HUES64 (cell line): ENCODE results near the gene COL4A1.

Source experiments
- H3K27ac ChIP-seq: 2 replicates; pipeline ENCODE4 v1.7.0; 2013; ENCODE audit warnings: low read depth, low read length, inconsistent platforms
- H3K27me3 ChIP-seq: 2 replicates; pipeline ENCODE4 v1.6.1; 2013; ENCODE audit warnings: mild to moderate bottlenecking, low read length; ENCODE audit not compliant: insufficient read depth
- H3K36me3 ChIP-seq: 2 replicates; pipeline ENCODE4 v1.6.1; 2013; ENCODE audit warnings: mild to moderate bottlenecking, low read length; ENCODE audit not compliant: insufficient read depth
- H3K4me1 ChIP-seq: 2 replicates; pipeline ENCODE4 v1.6.1; 2013; ENCODE audit warnings: mild to moderate bottlenecking, low read length, moderate library complexity; ENCODE audit not compliant: insufficient read depth
- H3K4me3 ChIP-seq: 2 replicates; pipeline ENCODE4 v1.5.1; 2013; ENCODE audit warnings: mild to moderate bottlenecking, low read length, moderate library complexity
- H3K9ac ChIP-seq: 2 replicates; pipeline ENCODE4 v1.6.1; 2013; ENCODE audit warnings: mild to moderate bottlenecking, low read depth, low read length
- H3K9me3 ChIP-seq: 2 replicates; pipeline ENCODE4 v1.6.1; 2013; ENCODE audit warnings: low read depth, low read length; ENCODE audit not compliant: insufficient read depth
- WGBS: fragments of 150-250, 120-280 bp; methylation state at CpG from one replicate; pipeline ENCODE4 v1.1.7; 2013; ENCODE audit warnings: missing lambda C conversion rate; 5-methylcytosine and 5-hydroxymethylcytosine counted together

COL4A1 gene

DNA sequence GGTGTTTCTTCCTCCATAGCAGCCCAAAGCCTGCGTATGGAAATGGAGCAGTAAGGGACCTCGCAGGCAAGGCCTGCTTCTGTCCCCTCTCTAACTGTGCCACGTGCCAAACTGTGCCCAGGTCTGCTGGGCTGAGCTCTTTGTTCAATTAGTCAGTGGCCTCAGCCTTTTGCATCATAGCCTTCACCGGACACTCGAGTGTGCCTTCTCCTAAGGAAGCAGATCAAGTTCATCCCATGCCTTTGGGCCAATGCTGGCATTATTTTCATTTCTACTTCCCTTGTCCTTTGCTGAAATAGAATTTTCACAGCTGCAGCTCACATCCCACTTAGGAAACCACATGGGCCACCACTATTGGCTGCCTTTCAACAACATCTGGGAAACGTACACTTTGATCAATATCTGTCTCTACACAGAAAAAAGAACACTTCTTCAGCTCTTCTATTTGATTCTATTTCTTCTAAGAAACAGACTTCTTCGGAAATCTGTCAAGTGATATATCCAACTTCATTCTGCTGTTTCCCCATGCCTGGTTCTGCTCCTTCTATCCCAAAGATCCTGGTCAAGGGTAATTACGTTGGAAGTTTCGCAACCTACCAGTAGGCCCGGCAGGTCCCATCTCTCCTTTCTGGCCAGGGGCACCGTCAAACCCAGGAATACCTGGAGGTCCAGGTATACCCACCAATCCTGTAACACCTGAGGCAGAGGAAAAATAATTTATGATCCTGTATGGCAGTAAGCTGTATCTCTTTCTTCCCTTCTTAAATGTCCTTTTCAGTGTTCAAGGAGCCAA, 143.9 kb downstream of the COL4A1 start:
- 84% methylated on average over 11 of the region's 11 CpGs for WGBS
- no peaks in the 10 kb centered on the region for H3K27me3 ChIP-seq
- peaks cover 79% of the 10 kb centered on the region for H3K36me3 ChIP-seq
- H3K4me3 ChIP-seq, result no peak overlapping the region
- no peak overlapping the region for H3K27ac ChIP-seq
- no peaks in the 10 kb centered on the region for H3K9me3 ChIP-seq
- no peak overlapping the region for H3K9ac ChIP-seq
- no peaks in the 10 kb centered on the region for H3K4me1 ChIP-seq

DNA sequence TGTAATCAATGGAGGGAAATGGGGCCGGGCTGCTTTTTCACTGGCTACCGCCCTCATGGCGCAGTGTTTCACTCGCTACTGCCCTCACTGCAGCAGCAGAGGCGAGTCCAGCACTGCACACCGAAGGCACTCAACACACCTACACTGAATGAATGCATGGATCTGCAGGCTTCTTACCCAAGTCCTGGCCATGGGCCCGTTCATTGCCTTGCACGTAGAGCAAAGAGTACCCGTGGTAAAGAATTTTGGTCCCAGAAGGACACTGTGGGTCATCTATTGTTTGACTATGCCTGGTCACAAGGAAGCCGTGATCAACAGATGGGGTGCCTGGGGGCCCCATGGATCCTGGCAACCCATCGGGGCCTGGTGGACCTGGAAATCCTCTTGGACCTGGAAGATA, 144.9 kb downstream of the COL4A1 start:
- Histone ChIP-seq H3K9ac (no peak overlapping the region), H3K27ac (no peak overlapping the region), H3K9me3 (no peaks in the 10 kb centered on the region), H3K4me3 (no peak overlapping the region), H3K27me3 (no peaks in the 10 kb centered on the region), H3K36me3 (peaks cover 73% of the 10 kb centered on the region), H3K4me1 (no peaks in the 10 kb centered on the region)
- WGBS, result 96% methylated on average over 11 of the region's 11 CpGs

DNA sequence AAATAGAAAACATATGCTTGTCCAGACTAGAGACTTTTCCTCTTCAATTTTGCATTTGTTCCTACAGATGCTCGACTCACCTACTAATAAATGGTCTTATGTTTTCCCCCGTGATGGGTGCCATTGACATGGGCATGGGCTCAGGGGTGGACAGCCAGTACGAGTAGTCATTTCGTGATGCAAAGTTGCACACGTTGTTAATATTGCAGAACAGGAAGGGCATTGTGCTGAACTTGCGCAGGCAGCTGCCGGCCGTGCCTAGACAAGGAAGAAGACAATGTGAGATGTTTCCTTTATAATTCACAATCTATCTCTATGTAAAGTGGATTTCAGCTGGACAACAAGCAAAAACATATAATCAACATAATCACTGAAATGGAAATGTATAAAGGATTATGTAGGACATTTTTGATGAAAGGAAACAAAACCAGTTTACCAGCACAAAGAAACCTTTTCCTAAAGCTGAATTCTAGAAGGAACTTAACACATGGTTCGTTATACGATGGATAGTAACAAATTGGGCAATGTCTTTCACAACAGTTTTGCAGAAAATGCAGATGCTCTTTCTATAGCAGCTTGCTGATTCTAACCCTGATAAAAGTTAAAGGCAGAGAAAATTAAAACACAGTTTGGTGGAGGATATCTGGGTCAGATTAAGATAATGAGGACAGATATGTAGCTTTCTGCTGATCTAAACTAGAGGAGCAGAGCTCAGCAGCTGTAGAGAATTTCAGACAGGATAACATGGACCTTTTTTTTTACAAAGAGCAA, 145.7 kb downstream of the COL4A1 start:
- H3K4me1 ChIP-seq, result no peaks in the 10 kb centered on the region
- no peak overlapping the region for H3K27ac ChIP-seq
- H3K9ac ChIP-seq, result no peak overlapping the region
- peaks cover 73% of the 10 kb centered on the region for H3K36me3 ChIP-seq
- no peak overlapping the region for H3K4me3 ChIP-seq
- WGBS, result 96% methylated on average over 8 of the region's 10 CpGs
- no peaks in the 10 kb centered on the region for H3K27me3 ChIP-seq
- no peaks in the 10 kb centered on the region for H3K9me3 ChIP-seq

- no peak overlapping the region for H3K4me3 ChIP-seq
- no peak overlapping the region for H3K9ac ChIP-seq
- 86% methylated on average over 2 of the region's 2 CpGs for WGBS
- no peaks in the 10 kb centered on the region for H3K4me1 ChIP-seq
- H3K27ac ChIP-seq, result no peak overlapping the region
- H3K36me3 ChIP-seq, result peaks cover 71% of the 10 kb centered on the region
- no peaks in the 10 kb centered on the region for H3K9me3 ChIP-seq
- no peaks in the 10 kb centered on the region for H3K27me3 ChIP-seq
Measured at GRCh38 chr13:110158226-110158625, 148.7 kb downstream of the COL4A1 start.

- Histone ChIP-seq H3K9me3 (no peaks in the 10 kb centered on the region), H3K27ac (no peak overlapping the region), H3K27me3 (no peaks in the 10 kb centered on the region), H3K4me3 (no peak overlapping the region), H3K9ac (no peak overlapping the region), H3K36me3 (peaks cover 70% of the 10 kb centered on the region), H3K4me1 (no peaks in the 10 kb centered on the region)
- WGBS, result 93% methylated on average over 1 of the region's 1 CpG
Measured at GRCh38 chr13:110157718-110158117, 149.2 kb downstream of the COL4A1 start.

GRCh38 chr13:110156301-110157049, 150.5 kb downstream of the COL4A1 start:
- Histone ChIP-seq H3K36me3 (peaks cover 69% of the 10 kb centered on the region), H3K4me1 (no peaks in the 10 kb centered on the region)
- 94% methylated on average over 5 of the region's 5 CpGs for WGBS

DNA sequence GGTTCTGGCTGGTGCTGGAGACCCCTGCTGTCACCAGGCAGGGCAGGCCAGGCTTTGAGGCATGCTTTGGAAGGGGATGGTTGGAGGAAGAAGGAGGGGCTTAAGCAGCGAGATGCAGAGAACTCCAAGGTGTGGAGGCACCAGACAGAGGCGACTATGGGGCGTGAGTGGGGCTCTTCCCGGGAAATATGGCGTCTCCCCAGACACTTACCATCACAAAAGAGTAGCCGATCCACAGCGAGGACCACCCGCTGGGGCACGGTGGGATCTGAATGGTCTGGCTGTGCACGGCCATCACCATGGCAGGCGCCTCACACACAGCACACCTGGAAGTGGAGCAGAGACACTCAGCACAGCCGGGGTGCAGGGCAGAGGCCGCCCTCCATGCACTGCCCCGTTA, 151.9 kb downstream of the COL4A1 start:
- 64% methylated on average over 14 of the region's 14 CpGs for WGBS
- Histone ChIP-seq H3K4me3 (no peak overlapping the region), H3K36me3 (peaks cover 69% of the 10 kb centered on the region), H3K9me3 (no peaks in the 10 kb centered on the region), H3K4me1 (no peaks in the 10 kb centered on the region), H3K9ac (no peak overlapping the region), H3K27me3 (no peaks in the 10 kb centered on the region), H3K27ac (no peak overlapping the region)

More at GRCh38 chr13:110156301-110157049, 150.5 kb downstream of the COL4A1 start:
- no peak overlapping the region for H3K4me3 ChIP-seq
- H3K9ac ChIP-seq, result no peak overlapping the region
- H3K9me3 ChIP-seq, result no peaks in the 10 kb centered on the region
- no peak overlapping the region for H3K27ac ChIP-seq
- H3K27me3 ChIP-seq, result no peaks in the 10 kb centered on the region

DNA sequence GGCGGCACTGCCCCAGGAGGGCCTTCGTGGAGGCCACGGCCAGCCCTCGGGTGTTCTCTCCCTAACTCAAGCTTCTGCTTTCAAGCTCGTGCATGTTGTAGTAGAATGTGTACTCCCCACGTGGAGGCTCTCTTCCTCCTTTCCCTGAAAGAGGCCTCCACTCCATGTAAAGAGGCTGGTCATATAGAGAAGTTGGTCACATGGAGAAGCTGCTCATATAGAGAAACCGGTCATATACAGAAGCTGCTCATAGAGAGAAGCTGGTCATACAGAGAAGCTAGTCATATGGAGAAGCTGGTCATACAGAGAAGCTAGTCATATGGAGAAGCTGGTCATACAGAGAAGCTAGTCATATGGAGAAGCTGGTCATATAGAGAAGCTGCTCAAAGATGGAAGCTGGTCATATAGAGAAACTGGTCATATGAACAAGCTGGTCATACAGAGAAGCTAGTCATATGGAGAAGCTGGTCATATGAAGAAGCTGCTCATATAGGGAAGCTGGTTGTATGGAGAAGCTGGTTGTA, 152.5 kb downstream of the COL4A1 start:
- WGBS, result 96% methylated on average over 6 of the region's 7 CpGs
- H3K27me3 ChIP-seq, result no peaks in the 10 kb centered on the region
- H3K9me3 ChIP-seq, result no peaks in the 10 kb centered on the region
- H3K9ac ChIP-seq, result no peak overlapping the region
- no peaks in the 10 kb centered on the region for H3K4me1 ChIP-seq
- no peak overlapping the region for H3K4me3 ChIP-seq
- H3K27ac ChIP-seq, result no peak overlapping the region
- peaks cover 69% of the 10 kb centered on the region for H3K36me3 ChIP-seq

- Histone ChIP-seq H3K4me3 (no peak overlapping the region), H3K36me3 (peaks cover 71% of the 10 kb centered on the region), H3K27me3 (no peaks in the 10 kb centered on the region), H3K9ac (no peak overlapping the region), H3K27ac (no peak overlapping the region), H3K4me1 (no peaks in the 10 kb centered on the region), H3K9me3 (no peaks in the 10 kb centered on the region)
- 93% methylated on average over 17 of the region's 17 CpGs for whole genome bisulfite sequencing
Measured at GRCh38 chr13:110152351-110152750, 154.6 kb downstream of the COL4A1 start.

DNA sequence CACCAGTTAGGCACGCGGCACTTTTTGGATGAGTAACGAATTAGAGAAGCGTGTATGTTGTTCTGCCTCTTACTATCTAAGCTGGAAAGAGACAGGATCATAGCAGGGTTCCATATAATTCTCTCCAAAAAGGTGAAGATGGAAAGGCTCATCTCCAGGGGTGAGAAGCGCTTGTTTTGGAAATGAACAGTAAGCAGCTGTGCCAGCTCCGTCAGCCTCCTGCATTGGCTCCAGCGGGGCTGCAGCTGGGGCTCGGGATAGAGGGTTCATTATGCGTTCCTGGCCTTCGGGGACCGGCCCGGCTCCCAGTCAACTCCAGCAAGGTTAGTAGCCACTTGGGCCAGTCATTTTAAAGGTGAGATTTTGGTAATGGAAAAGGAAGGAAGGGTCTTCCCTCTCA, 155.5 kb downstream of the COL4A1 start:
- no peaks in the 10 kb centered on the region for H3K9me3 ChIP-seq
- H3K27me3 ChIP-seq, result no peaks in the 10 kb centered on the region
- H3K27ac ChIP-seq, result no peak overlapping the region
- no peak overlapping the region for H3K9ac ChIP-seq
- WGBS, result 95% methylated on average over 12 of the region's 12 CpGs
- H3K4me3 ChIP-seq, result no peak overlapping the region
- no peaks in the 10 kb centered on the region for H3K4me1 ChIP-seq
- peaks cover 65% of the 10 kb centered on the region for H3K36me3 ChIP-seq
